SK-N-SH (cell line): Measurements from ENCODE around the gene CFI. TPM values are rescaled to one million over a fixed set of nuclear protein-coding genes. Genes with fewer than 3 reads are reported as not detected.

ENCODE experiments used
- CTCF ChIA-PET: fragments of 300-600, 350-600 bp; formaldehyde crosslinking; extraction: SDS; loops from one replicate; lab custom pipeline; 2021; lab: Yijun Ruan, JAX
- POLR2A ChIA-PET: fragments of 350-600 bp; sonication (Branson Sonifier 250); formaldehyde crosslinking; extraction: SDS; loops from one replicate; lab custom pipeline; 2020; ENCODE audit warnings: antibody characterized with exemption, inconsistent platforms; lab: Yijun Ruan, JAX
- DNase-seq: peaks from one replicate; pipeline ENCODE4 v3.0.0; 2012
- H2AFZ ChIP-seq: fragments of 200-600 bp; sonication (generic); 2 replicates; pipeline ENCODE4 v1.8.1; 2016; ENCODE audit warnings: antibody characterized with exemption, mild to moderate bottlenecking, low read depth
- H3F3A ChIP-seq: fragments of 200-600 bp; sonication (generic); replicated peaks from 2 replicates; pipeline ENCODE3; 2016; ENCODE audit warnings: antibody characterized with exemption, mild to moderate bottlenecking; ENCODE audit not compliant: insufficient read depth
- H3K27ac ChIP-seq, 2 experiments: fragments of 200-500 bp in 1 of 2; fragments of 200-600 bp in 1 of 2; sonication (Bioruptor generic) in 1 of 2; sonication (generic), shearing (Covaris generic) in 1 of 2; 2 replicates each; pipeline versions ENCODE4 v1.5.1 to v1.6.1; 2014 to 2016; ENCODE audit warnings: low read depth in 2 of 2, inconsistent platforms in 1 of 2, low read length in 1 of 2, mild to moderate bottlenecking in 1 of 2, mixed read lengths in 1 of 2
- H3K27me3 ChIP-seq: fragments of 200-600 bp; sonication (generic), shearing (Covaris generic); 2 replicates; pipeline ENCODE4 v1.6.1; 2016; ENCODE audit warnings: mixed run types; ENCODE audit not compliant: insufficient read depth
- H3K36me3 ChIP-seq, 2 experiments: fragments of 200-500 bp in 1 of 2; fragments of 200-600 bp in 1 of 2; sonication (Bioruptor generic) in 1 of 2; sonication (generic) in 1 of 2; replicated peaks in 1 of 2; 2 replicates each; pipeline versions ENCODE3 to v1.5.1; 2014 to 2016; ENCODE audit warnings: low read length in 1 of 2, mild to moderate bottlenecking in 1 of 2; ENCODE audit not compliant: insufficient read depth in 2 of 2, control insufficient read depth in 1 of 2
- H3K4me1 ChIP-seq, 2 experiments: fragments of 200-500 bp in 1 of 2; fragments of 200-600 bp in 1 of 2; sonication (Bioruptor generic) in 1 of 2; sonication (generic), shearing (Covaris generic) in 1 of 2; 2 replicates each; pipeline versions ENCODE4 v1.5.1 to v1.6.1; 2014 to 2016; ENCODE audit warnings: low read depth in 1 of 2, low read length in 1 of 2, mixed run types in 1 of 2; ENCODE audit not compliant: insufficient read depth in 2 of 2, control insufficient read depth in 1 of 2
- H3K4me2 ChIP-seq: fragments of 200-600 bp; sonication (generic), shearing (Covaris generic); 2 replicates; pipeline ENCODE4 v1.6.1; 2017; ENCODE audit warnings: mixed run types
- H3K4me3 ChIP-seq, 2 experiments: fragments of 200-500 bp in 1 of 2; fragments of 200-600 bp in 1 of 2; sonication (Bioruptor generic) in 1 of 2; sonication (generic), shearing (Covaris generic) in 1 of 2; 2 replicates each; pipeline versions ENCODE4 v1.5.1 to v1.8.1; 2014 to 2016; ENCODE audit warnings: low read depth in 2 of 2, inconsistent platforms in 1 of 2, low read length in 1 of 2, mild to moderate bottlenecking in 1 of 2, mixed read lengths in 1 of 2, moderate library complexity in 1 of 2
- H3K79me2 ChIP-seq: fragments of 200-600 bp; sonication (generic); 2 replicates; pipeline ENCODE4 v1.8.1; 2017; ENCODE audit warnings: mild to moderate bottlenecking; ENCODE audit not compliant: insufficient read depth
- H3K9ac ChIP-seq: fragments of 200-600 bp; sonication (generic); 2 replicates; pipeline ENCODE4 v1.6.1; 2017; ENCODE audit warnings: mixed run types
- H3K9me2 ChIP-seq: fragments of 200-600 bp; sonication (generic); 2 replicates; pipeline ENCODE4 v1.6.1; 2017; ENCODE audit warnings: mixed run types
- H3K9me3 ChIP-seq: fragments of 200-600 bp; sonication (generic); 2 replicates; pipeline ENCODE4 v1.6.1; 2017; ENCODE audit warnings: mixed run types, mild to moderate bottlenecking, moderate library complexity
- H4K20me1 ChIP-seq: fragments of 200-600 bp; sonication (generic); 2 replicates; pipeline ENCODE4 v1.6.1; 2017; ENCODE audit warnings: mild to moderate bottlenecking, mixed run types; ENCODE audit not compliant: insufficient read depth
- CHD2 ChIP-seq: fragments of 150-350 bp; IDR thresholded peaks from 2 replicates; pipeline ENCODE4 v1.6.1; 2018; ENCODE audit warnings: low read length; ENCODE audit not compliant: partially characterized antibody
- ELF1 ChIP-seq: IDR thresholded peaks from 2 replicates; pipeline ENCODE4 v1.4.0; 2012
- FOSL2 ChIP-seq: IDR thresholded peaks from 2 replicates; pipeline ENCODE4 v1.4.0; 2012; ENCODE audit warnings: low read depth, mild to moderate bottlenecking, moderate library complexity, borderline replicate concordance
- FOXM1 ChIP-seq: IDR thresholded peaks from 2 replicates; pipeline ENCODE4 v1.4.0; 2012; ENCODE audit warnings: low read depth, mild to moderate bottlenecking
- RAD21 ChIP-seq: IDR thresholded peaks from 2 replicates; pipeline ENCODE4 v1.6.1; 2012; ENCODE audit warnings: mild to moderate bottlenecking, low read length
- TAF1 ChIP-seq: IDR thresholded peaks from 2 replicates; pipeline ENCODE4 v1.6.1; 2012; ENCODE audit warnings: low read depth, mild to moderate bottlenecking, low read length, moderate library complexity, borderline replicate concordance
- WGBS: methylation state at CpG from one replicate; pipeline ENCODE4 v1.1.6; 2017; ENCODE audit warnings: low lambda C conversion rate; 5-methylcytosine and 5-hydroxymethylcytosine counted together
- polyA plus RNA-seq, 3 experiments: library from polyadenylated mRNA; depleted of rRNA; stranded (reverse); fragments of >200 nt; gene quantifications; 2 replicates each; pipeline ENCODE4 v1.2.3, GENCODE V29; 2012

The CFI gene
- polyA plus RNA-seq, 1 of the 3 experiments (the other 2 are of a cell fraction) = 19.6 TPM

GRCh38 chr4:109749388-109750082 is 52.3 kb downstream of the CFI start:
- Histone ChIP-seq H3K27ac (no peak overlapping the region; a peak in 1 of 4 replicates), H3K9ac (no peak overlapping the region), H3K9me2 (no peaks in the 10 kb centered on the region), H3K9me3 (no peaks in the 10 kb centered on the region), H2AFZ (no peak overlapping the region), H3F3A (peaks cover 7% of the 10 kb centered on the region), H3K4me1 (no peaks in the 10 kb centered on the region), H3K4me2 (no peak overlapping the region), H3K27me3 (no peaks in the 10 kb centered on the region), H3K4me3 (no peak overlapping the region), H4K20me1 (no peaks in the 10 kb centered on the region), H3K36me3 (no peaks in the 10 kb centered on the region), H3K79me2 (no peaks in the 10 kb centered on the region)
- ChIA-PET CTCF (no interaction called here), POLR2A (no interaction called here)
- 79% methylated on average over 7 of the region's 7 CpGs for WGBS
- DNase-seq = no peak
- TF ChIP-seq FOXM1 (no peak), RAD21 (no peak), TAF1 (no peak)

- 32% methylated on average over 1 of the region's 1 CpG for WGBS
- Histone ChIP-seq H2AFZ (no peak overlapping the region), H3K4me3 (no peak overlapping the region), H3K27me3 (no peaks in the 10 kb centered on the region), H3K79me2 (no peaks in the 10 kb centered on the region), H4K20me1 (no peaks in the 10 kb centered on the region), H3K9ac (no peak overlapping the region), H3K36me3 (no peaks in the 10 kb centered on the region), H3K4me1 (no peaks in the 10 kb centered on the region), H3K9me3 (no peaks in the 10 kb centered on the region), H3K9me2 (no peaks in the 10 kb centered on the region), H3K27ac (no peak overlapping the region), H3K4me2 (no peak overlapping the region), H3F3A (peaks cover 7% of the 10 kb centered on the region)
- TF ChIP-seq CHD2 = no peak
- TF ChIP-seq FOSL2 = no peak
- TF ChIP-seq ELF1 = no peak
- ChIA-PET CTCF (interaction anchor here (1.0 kb wide), 1 partner anchor 1835 kb away, joined by 3 read pairs; no protein-coding TSS in a partner anchor), POLR2A (no interaction called here)
- no peak for DNase-seq
Measured at GRCh38 chr4:109748114-109748513, 53.7 kb downstream of the CFI start.

- no peaks in the 10 kb centered on the region for H4K20me1 ChIP-seq
- H3K9me2 ChIP-seq = no peaks in the 10 kb centered on the region
- WGBS = 65% methylated on average over 2 of the region's 2 CpGs
- H3K4me3 ChIP-seq = no peak overlapping the region
- H3K27ac ChIP-seq = no peak overlapping the region
- ChIA-PET CTCF (no interaction called here), POLR2A (no interaction called here)
- no peak overlapping the region for H3K9ac ChIP-seq
- no peaks in the 10 kb centered on the region for H3K36me3 ChIP-seq
- H3F3A ChIP-seq = no peaks in the 10 kb centered on the region
- H3K4me1 ChIP-seq = no peaks in the 10 kb centered on the region
- H3K27me3 ChIP-seq = no peaks in the 10 kb centered on the region
- DNase-seq = no peak
- H2AFZ ChIP-seq = no peak overlapping the region
- no peak overlapping the region for H3K4me2 ChIP-seq
- TF ChIP-seq TAF1 = no peak
- H3K79me2 ChIP-seq = no peaks in the 10 kb centered on the region
- H3K9me3 ChIP-seq = no peaks in the 10 kb centered on the region
Measured at GRCh38 chr4:109746728-109747127, 55.1 kb downstream of the CFI start.
